ENCODE data around the gene IQSEC1. TPM values are rescaled to one million over a fixed set of nuclear protein-coding genes. Genes with fewer than 3 reads are reported as not detected.

The IQSEC1 gene
- total and polyA plus RNA-seq, 9 of the 15 experiments (the other 6 are each of a cell fraction or from before 2014, with no cell fraction given), result 0.56 to 39.0 (median 6.8) TPM

- TF ChIP-seq ZNF518B (CRISPR knock-in tag; IDR thresholded peaks at IDR 0.05), result no peak
- TF ChIP-seq KAT7 (CRISPR knock-in tag; IDR thresholded peaks at IDR 0.05; ENCODE audit: borderline replicate concordance), result no peak
- no peak for TF ChIP-seq SREBF2 (CRISPR knock-in tag; IDR thresholded peaks at IDR 0.05)
- no peak for TF ChIP-seq PTTG1 (tag; IDR thresholded peaks at IDR 0.05; ENCODE audit: low read depth)
- no peak for TF ChIP-seq ZNF444 (CRISPR knock-in tag; IDR thresholded peaks at IDR 0.05)
- TF ChIP-seq CCAR2 (IDR thresholded peaks at IDR 0.05; ENCODE audit: low read depth, low read length), result no peak
- no peak for TF ChIP-seq CREBBP (IDR thresholded peaks at IDR 0.05; ENCODE audit: low read depth, low read length)
- TF ChIP-seq REST (IDR thresholded peaks at IDR 0.05; ENCODE audit: borderline replicate concordance), result no peak
- no peak for TF ChIP-seq REST (CRISPR knock-in tag; IDR thresholded peaks at IDR 0.05; ENCODE audit: low read depth)
- no peak for TF ChIP-seq ZNF507 (tag; conservative IDR thresholded peaks at IDR 0.05)
- TF ChIP-seq BRF2 (IDR thresholded peaks at IDR 0.05; ENCODE audit: borderline replicate concordance, insufficient read depth, insufficient read length), result no peak
- 0 out of 2 replicates have a peak, but pooled peaks have one; percentile 49 for TF ChIP-seq ERF (CRISPR knock-in tag; IDR thresholded peaks at IDR 0.05)
- TF ChIP-seq ZFP36 (IDR thresholded peaks at IDR 0.05; ENCODE audit: low read depth, low read length, partially characterized antibody), result no peak
- TF ChIP-seq ZBTB34 (CRISPR knock-in tag; IDR thresholded peaks at IDR 0.05), result no peak
These were observed 61.5 kb downstream of the IQSEC1 start (continued) for GRCh38 chr3:13011573-13012220.
